ENCODE data around the gene GPR156. TPM values are rescaled to one million over a fixed set of nuclear protein-coding genes. Genes with fewer than 3 reads are reported as not detected.
A peak's percentile ranks its signal among the peaks of the same experiment; 100 is the strongest.
"Not testable (repeated sequence)": the region's sequence is repeated elsewhere in the genome, so short reads cannot be mapped to it uniquely, and the experiment has no call there.

GPR156 gene
- under 1 TPM in 1 of 2 donors, not detected in 1; 0.24 TPM for total RNA-seq

DNA sequence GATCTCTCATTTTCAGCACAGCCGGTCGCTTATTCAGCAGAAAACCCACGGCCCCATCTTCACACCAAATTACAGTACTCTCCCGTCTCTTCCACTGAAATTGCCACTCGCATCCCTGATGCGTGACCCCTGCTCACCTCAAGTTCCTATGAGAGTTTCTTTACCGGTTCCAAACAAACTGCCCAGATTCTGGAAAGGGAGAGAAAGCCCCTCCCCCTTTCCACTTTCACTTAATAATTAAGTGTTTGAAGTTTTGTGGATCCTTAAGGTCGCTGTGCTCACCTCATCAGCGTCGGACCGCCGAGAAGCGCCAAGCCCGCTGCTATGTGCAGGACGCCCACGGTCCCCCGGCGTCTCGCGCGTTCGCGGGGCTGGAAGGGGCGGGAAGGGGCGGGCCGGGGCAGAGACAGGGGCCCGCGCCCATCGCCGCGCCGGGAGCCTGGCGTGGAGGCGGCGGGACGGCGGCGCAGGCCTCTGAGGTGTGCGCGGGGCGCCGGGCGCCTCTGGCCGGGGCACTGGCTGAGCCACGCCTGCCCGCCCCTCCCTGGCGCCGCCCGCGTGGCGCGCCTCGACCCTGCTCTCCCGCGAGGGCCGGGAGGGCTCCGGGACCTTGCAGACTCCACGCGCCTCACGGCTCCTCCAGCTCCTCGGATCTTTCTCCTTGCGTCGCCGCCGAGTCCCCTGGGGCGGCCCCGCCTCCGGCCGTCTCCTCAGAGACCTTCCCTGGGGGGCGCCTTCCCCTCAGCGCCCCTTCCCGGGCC lies at the start of gene GPR156:
TSS of gene GPR156 (minus strand) at position 476 of the 761 bp plus-strand sequence. CDS start 41,124 bp downstream, outside the sequence.
- Mint-ChIP-seq H3K36me3 (ENCODE audit: low read depth) (no peaks in the 10 kb centered on the region), H3K27ac (no peak within 1 kb of the TSS), H3K9me3 (no peaks in the 10 kb centered on the region), H3K27me3 (peaks cover 55% of the 10 kb centered on the region), H3K4me3 (no peak within 1 kb of the TSS), H3K4me1 (peaks cover 6% of the 10 kb centered on the region)
- peak; percentile 11 for ATAC-seq (replicated peaks)

- Mint-ChIP-seq H3K9me3 (no peaks in the 10 kb centered on the region), H3K27me3 (no peaks in the 10 kb centered on the region), H3K36me3 (ENCODE audit: low read depth) (peaks cover 80% of the 10 kb centered on the region), H3K27ac (no peak overlapping the region), H3K4me1 (peaks cover 5% of the 10 kb centered on the region), H3K4me3 (no peak overlapping the region)
- no peak for ATAC-seq (replicated peaks)
Observed at GRCh38 chr3:120332646-120333045, 47.6 kb upstream of the GPR156 start.

DNA sequence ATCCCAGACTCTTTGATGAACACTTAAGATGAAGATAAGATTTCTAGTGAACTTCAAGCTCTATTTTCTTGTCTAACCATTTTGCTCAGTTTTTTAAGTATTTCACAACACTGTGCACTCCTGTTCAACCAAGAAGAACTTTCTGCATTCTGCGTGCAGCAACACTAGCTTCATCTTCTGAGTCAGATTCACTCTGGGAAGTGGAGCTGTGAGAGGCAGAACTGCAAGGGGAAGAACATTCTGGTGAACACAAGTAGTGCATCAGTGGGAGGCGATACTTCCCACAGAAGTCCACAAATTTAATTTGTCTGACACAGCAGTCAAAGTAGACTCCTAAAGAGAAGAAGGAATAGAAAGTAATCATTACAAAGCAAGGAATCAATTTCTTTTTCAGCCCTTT lies 46.1 kb upstream of the GPR156 start:
- no peaks in the 10 kb centered on the region for H3K27me3 Mint-ChIP-seq
- peaks cover 89% of the 10 kb centered on the region for H3K36me3 Mint-ChIP-seq (ENCODE audit: low read depth)
- H3K27ac Mint-ChIP-seq: peak overlapping the region; percentile 22
- no peak overlapping the region for H3K4me3 Mint-ChIP-seq
- no peak for ATAC-seq (replicated peaks)
- no peaks in the 10 kb centered on the region for H3K9me3 Mint-ChIP-seq
- H3K4me1 Mint-ChIP-seq: peaks cover 3% of the 10 kb centered on the region

GRCh38 chr3:120326784-120327183 lies 41.8 kb upstream of the GPR156 start:
- no peak for ATAC-seq (replicated peaks)
- no peak overlapping the region for H3K4me3 Mint-ChIP-seq
- no peaks in the 10 kb centered on the region for H3K27me3 Mint-ChIP-seq
- no peak overlapping the region for H3K27ac Mint-ChIP-seq
- H3K4me1 Mint-ChIP-seq: no peaks in the 10 kb centered on the region
- no peaks in the 10 kb centered on the region for H3K9me3 Mint-ChIP-seq
- H3K36me3 Mint-ChIP-seq (ENCODE audit: low read depth): peaks cover 85% of the 10 kb centered on the region

DNA sequence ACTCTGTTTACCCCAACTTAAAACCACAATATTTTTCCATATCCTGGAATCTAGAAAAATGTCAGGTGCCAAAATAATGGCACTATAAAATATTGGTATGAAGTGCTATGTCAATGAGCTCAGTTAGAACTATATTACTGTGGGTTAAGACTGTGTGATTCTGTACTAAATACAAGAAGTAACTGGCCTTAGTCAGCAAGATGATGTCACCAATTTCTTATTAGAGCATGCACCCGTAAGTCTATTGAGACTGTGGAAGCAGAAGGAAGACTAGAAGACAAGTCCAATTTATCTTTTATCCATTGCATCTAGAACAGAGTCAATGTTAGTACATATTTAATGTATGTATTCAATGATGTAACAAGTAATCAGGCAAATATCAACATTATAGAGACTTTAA lies 39.2 kb upstream of the GPR156 start:
- no peak for ATAC-seq (replicated peaks)
- no peaks in the 10 kb centered on the region for H3K27me3 Mint-ChIP-seq

GRCh38 chr3:120323761-120324160 lies 38.7 kb upstream of the GPR156 start:
- H3K27ac Mint-ChIP-seq, H3K9me3 Mint-ChIP-seq, H3K4me3 Mint-ChIP-seq, H3K27me3 Mint-ChIP-seq, H3K4me1 Mint-ChIP-seq: not testable (repeated sequence)
- H3K36me3 Mint-ChIP-seq (ENCODE audit: low read depth): peaks cover 62% of the 10 kb centered on the region
- ATAC-seq (replicated peaks): peak; percentile 53

More for the DNA sequence above, 39.2 kb upstream of the GPR156 start:
- H3K27ac Mint-ChIP-seq: no peak overlapping the region
- peaks cover 65% of the 10 kb centered on the region for H3K36me3 Mint-ChIP-seq (ENCODE audit: low read depth)
- no peaks in the 10 kb centered on the region for H3K4me1 Mint-ChIP-seq
- peaks cover 4% of the 10 kb centered on the region for H3K9me3 Mint-ChIP-seq
- H3K4me3 Mint-ChIP-seq: no peak overlapping the region

DNA sequence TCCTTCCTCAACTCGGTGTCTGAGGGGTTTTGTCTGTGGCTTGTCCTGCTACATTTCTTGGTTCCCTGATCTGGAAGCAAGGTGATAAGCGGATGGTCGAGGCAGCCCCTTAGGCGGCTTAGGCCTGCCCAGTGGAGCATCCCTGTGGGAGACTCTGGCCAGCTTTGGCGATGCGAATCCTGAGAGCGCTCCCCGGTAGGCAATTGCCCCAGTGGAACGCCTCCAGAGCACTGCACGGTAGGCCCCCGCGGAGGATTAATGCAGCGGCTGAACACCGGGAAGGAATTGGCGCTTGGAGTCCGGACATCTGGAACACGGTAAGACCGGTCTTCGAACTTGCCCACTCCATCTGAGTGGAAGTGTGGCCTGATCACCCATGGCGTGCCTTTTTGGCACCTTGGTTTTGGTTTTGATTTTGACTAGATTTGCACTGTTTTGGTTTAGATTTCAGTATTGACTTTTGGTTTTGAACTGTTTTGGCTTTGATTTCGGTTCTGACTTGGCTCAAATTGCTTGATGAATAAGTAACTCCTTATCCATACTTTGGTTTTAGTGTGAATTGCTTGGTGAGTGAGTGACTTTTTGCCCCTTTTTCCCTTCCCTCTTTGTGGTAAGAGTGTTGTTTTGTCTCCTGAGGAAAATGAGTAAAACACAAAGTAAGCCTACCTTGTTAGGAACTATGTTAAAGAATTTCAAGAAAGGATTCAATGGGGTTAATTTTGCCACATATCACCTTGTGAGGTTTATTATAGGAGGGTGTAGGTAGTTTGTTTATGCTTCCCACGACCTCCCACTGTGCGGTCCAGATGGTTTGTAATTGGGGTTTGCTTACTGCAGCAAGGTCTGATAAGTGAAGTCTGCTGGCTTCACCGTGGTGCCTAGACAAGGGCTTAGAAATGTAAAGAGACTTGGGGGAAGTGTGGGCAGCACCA lies 27.1 kb upstream of the GPR156 start:
- Mint-ChIP-seq H3K4me1 (peaks cover 6% of the 10 kb centered on the region), H3K36me3 (ENCODE audit: low read depth) (peaks cover 12% of the 10 kb centered on the region), H3K9me3 (peaks cover 10% of the 10 kb centered on the region), H3K27me3 (no peaks in the 10 kb centered on the region), H3K4me3 (no peak overlapping the region), H3K27ac (peak overlapping the region; percentile 23)
- peak; percentile 44 for ATAC-seq (replicated peaks)

GRCh38 chr3:120306519-120307455 lies 21.8 kb upstream of the GPR156 start:
- H3K27me3 Mint-ChIP-seq: peaks cover 2% of the 10 kb centered on the region
- no peak for ATAC-seq (replicated peaks)
- H3K4me3 Mint-ChIP-seq: no peak overlapping the region
- no peaks in the 10 kb centered on the region for H3K9me3 Mint-ChIP-seq
- no peaks in the 10 kb centered on the region for H3K4me1 Mint-ChIP-seq
- H3K36me3 Mint-ChIP-seq (ENCODE audit: low read depth): no peaks in the 10 kb centered on the region
- no peak overlapping the region for H3K27ac Mint-ChIP-seq

GRCh38 chr3:120304616-120305015 lies 19.6 kb upstream of the GPR156 start:
- H3K36me3 Mint-ChIP-seq (ENCODE audit: low read depth): no peaks in the 10 kb centered on the region
- no peaks in the 10 kb centered on the region for H3K4me1 Mint-ChIP-seq
- no peak overlapping the region for H3K27ac Mint-ChIP-seq
- ATAC-seq (replicated peaks): no peak
- H3K9me3 Mint-ChIP-seq: no peaks in the 10 kb centered on the region
- peaks cover 2% of the 10 kb centered on the region for H3K27me3 Mint-ChIP-seq
- no peak overlapping the region for H3K4me3 Mint-ChIP-seq

- H3K4me3 Mint-ChIP-seq: no peak overlapping the region
- H3K27me3 Mint-ChIP-seq: peaks cover 2% of the 10 kb centered on the region
- no peak overlapping the region for H3K27ac Mint-ChIP-seq
- no peaks in the 10 kb centered on the region for H3K4me1 Mint-ChIP-seq
- H3K36me3 Mint-ChIP-seq (ENCODE audit: low read depth): no peaks in the 10 kb centered on the region
- no peak for ATAC-seq (replicated peaks)
- H3K9me3 Mint-ChIP-seq: no peaks in the 10 kb centered on the region
Observed at GRCh38 chr3:120302361-120302760, 17.3 kb upstream of the GPR156 start.

DNA sequence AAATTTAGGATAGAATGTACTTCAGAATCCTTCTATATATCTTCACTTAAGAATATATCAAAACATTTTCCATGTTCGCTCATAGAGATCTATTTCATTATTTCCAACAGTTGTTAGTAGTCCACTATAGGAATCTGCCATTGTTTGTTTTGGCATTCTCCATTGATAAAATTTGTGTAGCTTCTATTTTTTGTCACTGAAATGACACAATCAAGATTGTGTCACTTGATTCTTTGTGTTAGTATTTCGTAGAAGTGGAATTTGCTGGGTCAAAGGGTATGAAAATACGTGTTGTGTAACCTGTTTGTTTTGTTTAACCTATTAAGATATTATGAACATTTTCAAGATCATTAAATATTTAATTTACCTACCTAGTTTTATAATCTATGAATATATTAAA lies 15.9 kb upstream of the GPR156 start:
- no peak for ATAC-seq (replicated peaks)
- Mint-ChIP-seq H3K27me3 (peaks cover 6% of the 10 kb centered on the region), H3K36me3 (ENCODE audit: low read depth) (no peaks in the 10 kb centered on the region), H3K4me3 (no peak overlapping the region), H3K9me3 (no peaks in the 10 kb centered on the region), H3K4me1 (no peaks in the 10 kb centered on the region), H3K27ac (no peak overlapping the region)

DNA sequence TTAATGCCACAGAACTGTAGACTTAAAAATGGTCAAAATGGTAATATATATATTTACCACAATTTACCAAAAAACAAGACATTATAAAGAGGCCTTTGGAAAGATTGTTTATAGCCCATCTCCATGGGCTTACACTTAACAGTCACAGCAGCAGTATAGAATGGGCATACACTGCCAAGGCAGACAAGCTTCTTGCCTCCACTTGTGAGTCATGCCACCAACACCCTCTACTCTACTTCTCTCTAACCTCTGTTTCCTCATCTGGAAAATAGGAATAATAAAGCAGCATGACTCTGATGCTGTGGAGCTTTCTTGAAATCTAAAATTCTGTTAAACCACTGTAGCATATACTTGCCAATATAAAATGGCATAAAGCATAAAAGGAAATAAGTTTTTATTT lies 14.4 kb upstream of the GPR156 start:
- no peaks in the 10 kb centered on the region for H3K36me3 Mint-ChIP-seq (ENCODE audit: low read depth)
- no peak overlapping the region for H3K27ac Mint-ChIP-seq
- H3K4me3 Mint-ChIP-seq: no peak overlapping the region
- ATAC-seq (replicated peaks): no peak
- H3K9me3 Mint-ChIP-seq: no peaks in the 10 kb centered on the region
- H3K4me1 Mint-ChIP-seq: no peaks in the 10 kb centered on the region
- H3K27me3 Mint-ChIP-seq: peaks cover 6% of the 10 kb centered on the region

- no peak for ATAC-seq (replicated peaks)
- H3K4me1 Mint-ChIP-seq: no peaks in the 10 kb centered on the region
- no peaks in the 10 kb centered on the region for H3K36me3 Mint-ChIP-seq (ENCODE audit: low read depth)
- peaks cover 8% of the 10 kb centered on the region for H3K27me3 Mint-ChIP-seq
- no peaks in the 10 kb centered on the region for H3K9me3 Mint-ChIP-seq
- no peak overlapping the region for H3K4me3 Mint-ChIP-seq
- no peak overlapping the region for H3K27ac Mint-ChIP-seq
Observed at GRCh38 chr3:120298996-120299395, 14.0 kb upstream of the GPR156 start.

DNA sequence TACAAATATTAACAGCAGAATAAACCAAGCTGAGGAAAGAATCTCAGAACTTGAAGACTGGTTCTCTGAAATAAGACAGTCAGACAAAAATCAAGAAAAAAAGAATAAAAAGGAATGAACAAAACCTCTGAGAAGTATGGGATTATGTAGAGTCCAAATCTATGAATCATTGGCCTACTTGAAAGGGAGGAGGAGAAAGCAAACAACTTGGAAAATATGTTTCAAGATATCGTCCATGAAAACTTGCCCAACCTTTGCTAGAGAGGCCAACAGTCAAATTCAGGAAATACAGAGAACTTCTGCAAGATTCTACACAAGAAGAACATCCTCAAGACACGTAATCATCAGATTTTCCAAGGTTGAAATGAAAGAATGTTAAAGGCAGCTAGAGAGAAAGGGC lies 6.5 kb upstream of the GPR156 start:
- not testable (repeated sequence) for H3K36me3 Mint-ChIP-seq (ENCODE audit: low read depth); ATAC-seq (replicated peaks); H3K4me1 Mint-ChIP-seq; H3K4me3 Mint-ChIP-seq; H3K27ac Mint-ChIP-seq
- H3K27me3 Mint-ChIP-seq: peaks cover 34% of the 10 kb centered on the region
- peaks cover 11% of the 10 kb centered on the region for H3K9me3 Mint-ChIP-seq

All from activated T-helper 17 cell treated with anti-CD3 and anti-CD28 coated beads, Interleukin-2, amount 50 U/mL, for 72 hours (primary cell).